Breast epithelium (tissue), 3 donors: ENCODE data around the gene PTDSS2.

Experiments
- POLR2AphosphoS5 ChIP-seq, 3 donors: sonication (generic); formaldehyde crosslinking; IDR thresholded peaks; one replicate each; pipeline ENCODE4 v1.6.1; 2017; ENCODE audit warnings: antibody characterized with exemption in 3 of 3
- TF ChIP-seq, protein P1 (sequence below), 3 donors: fragments of 450-650 bp; IDR thresholded peaks; one replicate each; pipeline ENCODE4 v1.5.1; 2016 to 2017; ENCODE audit warnings: antibody characterized with exemption in 3 of 3, mild to moderate bottlenecking in 3 of 3, moderate library complexity in 3 of 3

DNA sequence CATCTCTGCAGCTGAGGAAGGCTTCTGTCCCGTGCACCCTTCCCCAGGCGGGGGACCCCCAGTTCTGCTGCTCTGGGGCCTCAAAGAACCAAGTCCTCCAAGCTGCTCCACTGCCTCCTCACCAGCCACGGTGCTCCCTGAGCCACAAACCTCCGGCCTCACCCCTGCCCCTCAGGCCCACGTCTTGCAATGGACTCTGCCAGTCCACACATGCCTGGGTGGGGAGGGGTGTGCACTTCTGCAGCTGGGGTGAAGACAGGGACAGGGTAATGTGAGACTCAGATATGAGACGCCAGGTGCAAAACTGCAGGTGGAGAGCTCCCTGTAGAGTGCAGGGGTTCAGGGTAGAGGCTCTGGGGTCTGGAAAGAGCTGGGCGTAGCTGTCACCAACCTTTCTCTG is 3.2 kb upstream of the PTDSS2 start:
- TF ChIP-seq POLR2AphosphoS5 (IDR thresholded peaks at IDR 0.05) = no peak
- TF ChIP-seq, protein P1, sequence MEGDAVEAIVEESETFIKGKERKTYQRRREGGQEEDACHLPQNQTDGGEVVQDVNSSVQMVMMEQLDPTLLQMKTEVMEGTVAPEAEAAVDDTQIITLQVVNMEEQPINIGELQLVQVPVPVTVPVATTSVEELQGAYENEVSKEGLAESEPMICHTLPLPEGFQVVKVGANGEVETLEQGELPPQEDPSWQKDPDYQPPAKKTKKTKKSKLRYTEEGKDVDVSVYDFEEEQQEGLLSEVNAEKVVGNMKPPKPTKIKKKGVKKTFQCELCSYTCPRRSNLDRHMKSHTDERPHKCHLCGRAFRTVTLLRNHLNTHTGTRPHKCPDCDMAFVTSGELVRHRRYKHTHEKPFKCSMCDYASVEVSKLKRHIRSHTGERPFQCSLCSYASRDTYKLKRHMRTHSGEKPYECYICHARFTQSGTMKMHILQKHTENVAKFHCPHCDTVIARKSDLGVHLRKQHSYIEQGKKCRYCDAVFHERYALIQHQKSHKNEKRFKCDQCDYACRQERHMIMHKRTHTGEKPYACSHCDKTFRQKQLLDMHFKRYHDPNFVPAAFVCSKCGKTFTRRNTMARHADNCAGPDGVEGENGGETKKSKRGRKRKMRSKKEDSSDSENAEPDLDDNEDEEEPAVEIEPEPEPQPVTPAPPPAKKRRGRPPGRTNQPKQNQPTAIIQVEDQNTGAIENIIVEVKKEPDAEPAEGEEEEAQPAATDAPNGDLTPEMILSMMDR (IDR thresholded peaks at IDR 0.05) = no peak
